ENCODE results near the gene CAMSAP1. TPM values are rescaled to one million over a fixed set of nuclear protein-coding genes. Genes with fewer than 3 reads are reported as not detected.

The CAMSAP1 gene
- total and polyA plus RNA-seq, 2 donors (not counting 1 experiment from before 2014, with no cell fraction given), result 6.6 to 31.0 TPM

DNA sequence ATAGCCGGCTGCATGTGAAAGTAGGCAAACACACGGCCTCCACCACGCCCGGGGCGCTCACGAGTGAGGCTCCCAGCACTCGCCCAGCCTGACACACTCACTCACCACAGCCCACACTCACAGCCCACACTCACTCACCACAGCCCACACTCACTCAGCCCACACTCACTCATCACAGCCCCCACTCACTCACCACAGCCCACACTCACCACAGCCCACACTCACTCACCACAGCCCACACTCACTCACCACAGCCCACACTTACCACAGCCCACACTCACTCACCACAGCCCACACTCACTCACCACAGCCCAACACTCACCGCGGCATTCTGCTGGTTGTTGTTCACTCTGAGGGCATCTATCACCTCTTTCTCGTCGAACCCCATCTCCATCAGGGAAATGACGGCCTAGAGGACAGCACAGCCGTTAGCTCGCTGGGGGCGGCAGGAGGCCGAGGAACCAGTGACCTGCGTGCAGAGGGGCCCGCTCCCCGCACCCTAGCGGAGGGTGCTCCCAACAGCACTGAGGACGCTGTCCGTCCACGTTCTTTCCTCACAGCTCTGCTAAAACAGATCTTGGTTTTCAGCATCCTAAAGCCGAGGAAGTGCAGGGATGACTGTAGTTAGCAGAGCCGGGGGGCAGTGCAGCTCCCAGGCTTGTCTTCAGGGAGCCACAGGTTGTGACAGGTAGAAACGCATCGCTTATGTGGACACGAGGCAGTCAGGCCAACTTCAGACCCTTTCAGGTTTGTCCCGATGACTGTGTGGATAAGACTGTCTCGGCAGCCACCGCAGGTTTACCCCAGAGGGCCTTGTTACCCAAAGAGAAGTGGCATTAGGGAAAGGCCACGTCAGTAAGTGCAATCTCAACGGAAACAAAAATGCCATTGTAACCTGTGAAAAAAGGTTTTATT lies 32.3 kb upstream of the CAMSAP1 start:
- H3K36me3 ChIP-seq (replicated peaks in 1 of 2; ENCODE audit: control extremely low read depth in 1 of 2, control insufficient read depth in 1 of 2, extremely low read depth in 1 of 2, insufficient read depth in 2 of 2, low read length in 1 of 2), result peaks cover 7 to 55% of the 10 kb centered on the region in 2 experiments
- no peak overlapping the region for H3K9ac ChIP-seq (ENCODE audit: low read length)
- ATAC-seq (ENCODE audit: low read depth) (no peak), DNase-seq (no peak)
- Mint-ChIP-seq H3K4me1 (no peaks in the 10 kb centered on the region), H3K27ac (peak overlapping the region; percentile 32), H3K9me3 (ENCODE audit: insufficient read depth) (no peaks in the 10 kb centered on the region), H3K4me3 (no peak overlapping the region), H3K27me3 (no peaks in the 10 kb centered on the region)
- CTCF ChIA-PET, result no interaction called here
- POLR2A ChIA-PET, result interaction anchor here (0.7 kb wide), 1 partner anchor 694 kb away, joined by 5 read pairs; no protein-coding TSS in a partner anchor
- H4K20me1 ChIP-seq (ENCODE audit: control insufficient read depth, insufficient read depth, low read length, poor library complexity, severe bottlenecking), result no peaks in the 10 kb centered on the region
- no peaks in the 10 kb centered on the region for H3K4me1 ChIP-seq (ENCODE audit: control insufficient read depth in 2 of 2, insufficient read depth in 2 of 2, low read length in 2 of 2)
- 90% methylated on average over 30 of the region's 33 CpGs for WGBS (ENCODE audit: insufficient coverage)
- no peaks in the 10 kb centered on the region for H3K27me3 ChIP-seq (replicated peaks in 1 of 4; ENCODE audit: control extremely low read depth in 1 of 4, control insufficient read depth in 3 of 4, insufficient read depth in 4 of 4, low read length in 3 of 4)
- TF ChIP-seq CTCF (IDR thresholded peaks at IDR 0.05), result no peak
- no peak for TF ChIP-seq EZH2 (IDR thresholded peaks at IDR 0.05; ENCODE audit: borderline replicate concordance, insufficient read depth, low read depth, low read length, poor library complexity, severe bottlenecking)
- H3K4me2 ChIP-seq (replicated peaks; ENCODE audit: low read depth, low read length, poor library complexity, severe bottlenecking), result no peak overlapping the region
- H3K27ac ChIP-seq (ENCODE audit: low read length in 2 of 2), result no peak overlapping the region
- H3K4me3 ChIP-seq (ENCODE audit: control extremely low read depth in 1 of 5, extremely low read depth in 1 of 5, insufficient read depth in 1 of 5, low read depth in 2 of 5, low read length in 4 of 5), result no peak overlapping the region
- no peak overlapping the region for H2AFZ ChIP-seq (ENCODE audit: insufficient read depth, low read depth, low read length, poor library complexity, severe bottlenecking)
- no peaks in the 10 kb centered on the region for H3K79me2 ChIP-seq (ENCODE audit: control insufficient read depth, insufficient read depth, low read length)
- intact Hi-C loops (cut with micrococcal nuclease), result no loop called here
- peaks cover 0 to 6% (median 0%) of the 10 kb centered on the region in 3 donors for H3K9me3 ChIP-seq (ENCODE audit: control extremely low read depth in 1 of 3, control insufficient read depth in 2 of 3, insufficient read depth in 1 of 3, low read length in 2 of 3)
